HG03025 (cell line): ENCODE measurements around the gene NGEF.
"Not testable (repeated sequence)": the region's sequence is repeated elsewhere in the genome, so short reads cannot be mapped to it uniquely, and the experiment has no call there.

Experiments used
- ATAC-seq: cut with Tn5 transposase; IDR thresholded peaks from one replicate; pipeline ENCODE4 v1.9.1; 2021; ENCODE audit warnings: mild to moderate bottlenecking, moderate library complexity; ENCODE audit not compliant: unreplicated experiment, low FRiP score

Gene NGEF

DNA sequence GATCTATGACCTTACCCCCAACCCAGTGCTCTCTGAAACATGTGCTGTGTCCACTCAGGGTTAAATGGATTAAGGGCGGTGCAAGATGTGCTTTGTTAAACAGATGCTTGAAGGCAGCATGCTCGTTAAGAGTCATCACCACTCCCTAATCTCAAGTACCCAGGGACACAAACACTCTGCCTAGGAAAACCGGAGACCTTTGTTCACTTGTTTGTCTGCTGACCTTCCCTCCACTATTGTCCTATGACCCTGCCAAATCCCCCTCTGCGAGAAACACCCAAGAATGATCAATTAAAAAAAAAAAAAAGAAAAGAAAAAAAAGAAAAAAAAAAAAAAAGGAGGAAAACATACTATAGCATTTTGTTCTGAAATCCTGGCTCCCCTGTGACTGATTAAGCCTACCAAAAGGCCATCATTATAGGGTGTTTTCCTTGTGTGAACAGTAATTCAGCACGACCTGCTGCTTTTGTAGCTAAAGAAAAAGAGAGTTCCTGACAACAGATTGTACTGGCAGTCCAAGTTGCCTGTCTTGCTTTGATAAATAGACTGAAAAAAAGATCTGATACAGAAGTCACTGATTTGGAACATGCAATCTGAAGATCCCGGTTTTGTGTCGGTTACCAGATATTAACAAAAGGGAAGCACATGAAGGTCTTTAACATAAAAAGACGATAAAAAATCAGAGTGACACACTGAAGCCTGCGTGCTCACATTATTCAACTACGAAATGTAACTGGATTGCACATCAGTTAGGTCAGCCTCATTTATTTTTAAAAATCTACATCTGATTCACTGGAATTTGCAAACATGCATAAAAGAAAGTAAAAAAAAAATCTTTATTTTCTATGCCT is 106.0 kb downstream of the NGEF start:
- not testable (repeated sequence) for ATAC-seq

DNA sequence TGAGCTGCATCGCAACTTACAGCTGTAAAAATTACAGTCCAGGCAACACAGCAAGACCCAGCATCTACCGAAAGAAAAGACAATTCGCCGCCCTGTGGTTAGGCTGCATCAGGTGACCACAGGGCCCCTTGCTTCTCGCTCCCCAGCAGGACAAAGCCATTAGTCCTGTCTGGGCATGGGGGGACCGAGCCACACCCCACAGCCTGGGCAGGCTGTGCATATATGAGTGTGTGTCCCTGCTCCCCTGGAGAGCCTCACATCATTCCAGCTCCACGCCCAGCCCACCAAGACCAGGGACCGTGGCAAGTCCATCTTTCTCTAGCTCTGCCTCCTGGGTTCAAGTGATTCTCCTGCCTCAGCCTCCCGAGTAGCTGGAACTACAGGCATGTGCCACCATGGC is 109.1 kb downstream of the NGEF start:
- no peak for ATAC-seq

DNA sequence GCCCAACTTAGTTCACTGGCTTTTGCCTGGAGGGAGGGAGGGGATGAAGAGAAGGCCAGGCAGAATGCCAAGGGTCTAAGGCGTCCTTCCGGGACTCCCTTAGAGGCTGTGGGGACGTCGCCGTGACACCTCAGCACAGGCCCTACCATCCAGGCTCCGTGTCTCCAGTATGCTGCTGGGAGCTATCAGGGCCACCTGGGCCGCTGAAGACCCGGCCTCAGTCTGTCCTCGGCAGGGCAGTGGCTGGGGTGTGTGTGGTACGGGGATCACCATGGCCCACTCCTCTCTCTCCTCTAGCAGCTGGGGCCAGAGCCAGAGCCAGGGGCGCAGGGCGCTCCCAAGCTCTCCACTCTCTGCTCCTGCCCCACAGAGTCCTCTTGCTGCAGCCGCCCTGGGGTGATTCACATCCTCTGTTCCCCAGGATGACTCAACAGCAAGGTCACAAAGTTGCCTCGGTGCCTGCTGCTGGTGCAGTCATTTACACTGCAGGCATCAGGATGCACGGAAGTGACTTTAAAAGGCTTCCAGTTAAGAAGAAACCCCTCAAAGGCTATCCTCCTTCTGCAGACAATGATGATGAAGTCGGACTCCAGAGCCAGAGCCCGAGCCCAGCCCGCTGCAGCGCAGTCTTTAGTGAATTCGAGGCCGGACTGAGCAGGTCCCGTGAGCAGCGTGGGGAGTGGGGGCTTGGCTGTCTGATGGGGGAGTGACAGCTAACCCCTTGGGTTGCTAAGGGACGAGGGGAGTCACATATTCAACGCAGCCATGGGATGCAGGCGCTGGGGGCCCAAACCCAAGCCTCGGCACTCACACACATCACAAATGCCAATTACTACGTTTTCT is 111.1 kb downstream of the NGEF start:
- no peak for ATAC-seq

DNA sequence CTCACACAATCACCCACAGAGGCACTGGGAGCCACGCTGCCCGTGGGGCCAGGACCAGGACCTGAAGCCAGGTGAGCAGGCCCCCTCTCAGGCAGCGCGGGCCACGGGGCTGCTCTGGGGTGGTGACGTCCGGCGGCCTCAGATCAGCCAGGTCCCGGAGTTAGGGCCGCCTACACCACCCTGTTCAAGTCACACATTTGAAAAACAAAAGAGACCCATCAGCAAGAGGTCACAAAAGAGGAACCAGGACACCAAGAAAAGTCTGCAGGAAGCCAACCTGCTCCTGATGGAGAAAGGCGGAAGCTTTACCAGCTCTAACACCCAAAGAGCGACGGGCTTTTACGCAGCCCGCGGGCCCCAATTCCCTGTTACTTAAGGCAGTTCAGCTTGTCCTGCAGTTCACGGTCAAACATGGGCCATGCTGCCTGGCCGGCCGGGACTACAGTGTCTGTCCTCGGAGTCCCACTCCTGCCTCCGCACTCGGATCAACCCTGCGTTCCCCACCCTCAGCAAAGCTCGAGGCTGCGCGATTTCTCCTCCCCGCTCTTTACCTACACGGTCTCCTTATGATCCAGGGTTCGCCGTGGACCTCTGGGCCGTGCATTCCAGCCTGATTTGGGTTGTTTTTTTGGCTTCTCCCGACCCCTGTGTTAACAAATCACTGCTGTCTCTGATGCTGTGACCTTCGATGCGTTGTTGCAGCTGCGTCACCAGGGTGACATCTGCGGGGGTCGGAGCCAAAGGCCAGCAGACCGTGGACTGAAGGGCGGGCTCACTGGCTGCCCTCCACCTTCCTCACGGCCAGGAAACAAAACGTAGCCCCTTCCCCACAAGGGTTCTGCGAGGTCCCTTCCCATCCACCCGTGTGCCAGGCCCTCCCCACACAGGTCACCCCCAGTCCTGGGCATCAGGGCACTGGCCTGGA is 112.0 kb downstream of the NGEF start:
- ATAC-seq: no peak

DNA sequence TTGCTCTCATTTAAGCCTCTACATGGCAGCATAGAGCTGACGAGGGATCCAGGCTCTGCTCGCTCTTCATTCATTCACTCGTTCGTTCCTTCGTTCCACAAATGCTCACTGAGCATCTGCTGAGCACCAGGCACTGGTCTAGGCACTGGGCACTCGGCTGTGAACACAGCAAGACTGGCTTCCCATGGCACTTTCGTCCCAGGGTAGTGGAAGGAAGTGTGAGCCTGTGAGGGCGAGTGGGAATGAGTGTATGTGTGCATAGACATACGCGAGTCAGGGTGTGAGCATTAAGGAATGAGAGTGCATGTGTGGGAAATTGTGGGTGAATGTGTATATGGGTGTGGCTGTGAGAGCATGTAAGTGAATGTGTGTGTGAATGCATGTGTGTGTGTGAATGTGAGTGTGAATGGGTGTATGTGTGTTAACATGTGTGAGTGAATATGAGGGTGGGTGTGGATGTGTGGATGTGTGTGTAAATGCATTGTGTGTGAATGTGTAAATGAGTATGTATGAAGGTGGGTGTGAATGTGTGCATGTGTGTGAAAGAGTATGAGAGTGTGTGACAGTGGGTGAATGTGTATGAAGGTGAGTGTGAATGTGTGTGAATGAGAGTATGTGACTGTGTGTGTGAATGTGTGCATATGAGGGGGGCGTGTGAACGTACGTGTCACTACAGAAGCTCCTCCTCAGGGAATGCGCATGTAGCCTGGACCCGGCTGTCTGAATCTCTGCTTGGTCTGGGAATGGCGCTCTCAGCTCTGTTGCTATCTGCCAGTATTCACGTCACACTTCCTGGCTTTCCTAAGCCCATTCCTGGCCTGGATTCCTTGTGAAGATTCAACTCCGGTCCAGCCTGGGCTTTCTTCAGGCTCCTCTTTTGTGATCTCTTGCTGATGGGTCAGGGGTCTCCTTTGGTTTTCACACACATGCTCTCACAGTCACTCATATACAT is 114.2 kb downstream of the NGEF start:
- no peak for ATAC-seq

DNA sequence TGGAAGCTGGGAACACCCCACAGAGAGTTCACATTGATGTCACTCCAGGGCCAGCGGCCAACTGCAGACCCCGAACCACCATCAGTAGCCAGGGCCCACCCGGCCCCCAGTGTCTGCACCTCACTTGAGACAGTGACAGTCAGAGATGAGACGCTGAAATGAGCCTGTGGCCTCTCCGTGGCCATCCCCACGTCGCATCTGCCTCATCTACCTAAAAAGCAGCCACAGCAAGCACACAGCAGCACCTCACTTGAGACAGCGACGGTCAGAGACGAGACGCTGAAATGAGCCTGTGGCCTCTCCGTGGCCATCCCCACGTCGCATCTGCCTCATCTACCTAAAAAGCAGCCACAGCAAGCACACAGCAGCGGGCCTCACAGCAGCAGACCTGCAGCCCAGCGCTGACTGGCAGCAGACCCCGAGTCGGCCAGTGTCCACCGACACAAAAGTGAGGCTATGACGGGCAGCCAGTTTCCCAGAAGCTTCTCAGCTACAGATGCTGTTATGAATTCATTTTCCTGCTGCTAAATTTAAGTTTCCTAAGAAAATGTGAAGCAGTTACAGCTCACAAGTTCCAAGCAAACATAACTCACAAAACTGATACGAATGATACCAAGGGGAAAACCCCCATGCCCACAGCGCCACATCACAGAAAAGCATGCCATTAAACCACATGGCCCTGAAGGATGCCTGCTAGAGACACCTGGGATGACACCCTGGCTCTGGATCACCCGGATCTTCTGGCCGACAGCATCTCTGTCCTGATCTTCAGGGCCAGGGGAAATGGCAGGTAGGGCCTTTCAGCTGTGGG is 115.3 kb downstream of the NGEF start:
- ATAC-seq: no peak

DNA sequence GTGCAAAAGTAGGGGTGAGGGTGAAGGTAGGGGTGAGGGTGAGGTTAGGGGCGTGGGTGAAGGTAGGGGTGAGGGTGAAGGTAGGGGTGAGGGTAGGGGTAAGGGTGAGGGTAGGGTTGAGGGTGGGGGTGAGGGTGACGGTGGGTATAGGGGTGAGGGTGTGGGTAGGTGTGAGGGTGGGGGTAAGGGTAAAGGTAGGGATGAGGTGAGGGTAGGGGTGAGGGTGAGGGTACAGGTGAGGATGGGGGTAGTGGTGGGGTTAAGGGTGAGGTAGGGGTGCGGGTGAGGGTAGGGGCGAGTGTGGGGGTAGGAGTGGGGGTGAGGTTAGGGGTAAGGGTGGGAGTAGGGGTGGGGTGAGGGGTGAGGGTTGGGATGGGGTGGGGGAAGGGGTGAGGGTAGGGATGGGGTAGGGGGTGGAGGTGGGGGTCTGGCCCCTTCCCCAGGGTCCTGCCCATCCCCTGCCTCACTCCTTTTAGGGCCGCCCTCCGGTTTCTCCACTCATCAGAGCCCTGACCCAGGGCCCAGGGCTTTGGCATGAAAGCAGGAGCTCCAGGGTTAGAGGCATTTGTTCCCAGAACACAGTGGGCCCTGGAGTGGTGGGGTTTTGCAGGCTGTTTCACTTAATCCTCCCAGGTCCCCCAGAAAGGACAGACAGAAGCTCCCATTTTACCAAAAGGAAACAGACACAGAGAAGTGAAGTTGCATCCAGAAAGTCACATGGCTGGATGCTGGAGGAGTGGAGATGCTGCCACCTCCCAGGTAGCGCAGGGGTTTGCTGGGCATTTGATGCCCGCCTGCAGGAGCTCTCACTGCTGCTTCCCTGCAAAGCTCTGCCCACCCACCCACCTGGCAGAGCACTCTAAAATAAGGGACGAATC is 116.1 kb downstream of the NGEF start:
- ATAC-seq: no peak

DNA sequence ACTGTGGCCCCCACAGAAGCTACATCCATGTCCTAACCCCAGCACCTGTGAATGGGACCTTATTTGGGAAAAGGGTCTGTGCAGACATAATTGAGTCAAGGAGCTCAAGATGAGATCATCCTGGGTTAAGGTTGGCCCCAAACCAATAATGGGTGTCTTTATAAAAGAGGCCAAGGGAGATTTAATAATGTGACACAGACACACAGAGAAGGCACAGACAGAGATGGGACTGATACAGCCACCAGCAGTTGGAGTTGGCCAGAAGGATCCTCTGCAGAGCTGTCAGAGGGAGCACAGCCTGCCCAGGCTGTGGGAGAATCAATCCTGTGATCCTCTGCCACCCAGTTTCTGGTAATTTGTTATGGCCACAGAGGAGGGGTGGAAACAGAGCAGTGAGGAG is 116.9 kb downstream of the NGEF start:
- ATAC-seq: no peak

DNA sequence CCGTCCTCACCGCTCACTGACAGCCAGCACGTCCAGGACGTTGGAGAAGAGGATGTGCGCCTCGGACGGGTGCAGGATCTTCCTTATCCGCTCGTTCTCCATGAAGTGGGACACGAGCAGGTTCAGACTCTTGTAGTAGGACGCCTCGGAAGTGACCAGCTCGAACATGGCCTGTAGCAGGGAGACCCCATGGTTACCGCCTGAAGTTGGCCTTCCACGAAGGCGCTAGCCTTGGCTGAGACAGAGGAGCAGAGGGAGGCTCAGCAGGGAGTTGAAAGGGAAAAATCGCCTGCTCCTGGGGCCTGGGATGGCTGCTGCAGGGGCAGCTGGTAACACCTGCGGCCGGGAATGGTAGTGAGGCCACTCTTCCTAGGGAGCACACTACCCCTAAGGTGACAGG is 118.3 kb downstream of the NGEF start:
- ATAC-seq: no peak

DNA sequence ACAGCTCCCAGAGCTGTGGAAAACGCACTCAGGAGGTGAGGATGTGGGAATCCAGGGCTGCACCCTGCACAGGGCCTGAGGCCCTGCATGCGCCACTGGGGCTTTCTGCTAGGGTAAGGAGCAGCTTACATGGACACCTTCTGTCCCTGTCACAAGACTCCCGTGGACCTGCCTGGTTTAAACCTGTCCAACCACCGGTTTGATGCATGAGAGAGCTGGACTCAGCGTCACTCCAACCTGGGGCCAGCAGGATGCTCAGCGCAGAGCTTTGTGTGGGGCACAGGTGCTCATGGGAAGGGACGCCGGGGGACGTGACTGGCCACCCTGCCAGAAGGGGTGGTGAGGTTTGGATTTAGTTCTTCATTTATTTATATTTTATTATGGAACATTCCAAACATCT is 118.8 kb downstream of the NGEF start:
- ATAC-seq: no peak

DNA sequence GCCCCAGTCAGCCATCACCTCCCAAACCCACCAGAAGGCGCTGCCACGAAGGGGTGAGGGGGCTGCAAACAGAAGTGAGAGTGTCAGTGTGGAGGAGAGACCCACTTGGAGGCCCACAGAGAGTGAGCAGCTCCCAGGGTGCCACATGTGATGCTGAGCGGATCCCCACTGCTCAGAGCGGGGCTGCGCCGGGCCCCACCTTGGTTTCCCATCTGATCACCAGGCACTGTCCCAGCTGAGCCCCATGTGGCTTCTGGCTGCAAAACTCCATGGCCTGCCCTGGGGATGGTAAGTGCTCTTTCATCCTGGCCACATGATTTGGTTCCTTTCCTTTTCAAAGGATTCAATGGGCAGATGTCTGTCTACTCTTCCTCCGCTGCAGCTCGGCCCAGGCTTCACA is 119.2 kb downstream of the NGEF start:
- ATAC-seq: no peak

DNA sequence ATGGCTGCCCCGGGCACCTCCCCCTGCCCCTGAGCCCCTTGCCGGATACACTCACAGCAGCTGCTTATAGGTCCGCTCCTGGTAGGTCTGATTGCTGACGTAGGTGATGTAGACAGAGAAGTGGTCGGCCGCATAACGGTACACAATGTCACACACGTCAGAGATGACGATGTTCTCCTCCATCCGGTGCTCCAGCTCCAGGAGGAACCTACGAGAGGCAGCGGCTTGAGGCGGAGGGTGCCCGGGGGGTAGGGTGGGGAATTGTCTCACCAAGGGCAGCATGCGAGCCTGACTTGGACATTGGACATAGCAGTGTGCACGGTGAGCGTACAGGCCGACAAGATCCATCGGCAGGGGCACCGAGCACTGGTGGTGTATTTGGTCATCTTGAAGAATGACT is 120.2 kb downstream of the NGEF start:
- ATAC-seq: no peak

DNA sequence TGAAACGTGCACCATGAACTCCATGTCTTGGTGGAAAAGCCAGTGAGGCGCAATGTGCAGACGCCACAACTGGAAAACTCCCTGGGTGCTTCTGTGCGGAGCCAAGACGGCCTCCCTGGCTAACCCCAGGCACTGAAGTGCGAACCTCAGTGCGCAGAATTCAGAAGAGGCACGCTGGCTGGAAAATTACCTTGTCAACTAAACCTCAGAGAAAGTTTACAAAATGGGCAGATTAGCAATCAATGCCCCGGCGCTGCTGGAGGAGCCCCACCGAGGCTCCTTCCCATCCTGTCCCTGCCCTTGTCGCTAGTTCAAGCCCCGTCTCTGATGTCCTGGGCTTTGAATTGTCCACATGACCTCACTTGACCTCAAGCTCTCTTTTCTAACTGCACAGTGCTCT is 120.8 kb downstream of the NGEF start:
- no peak for ATAC-seq

DNA sequence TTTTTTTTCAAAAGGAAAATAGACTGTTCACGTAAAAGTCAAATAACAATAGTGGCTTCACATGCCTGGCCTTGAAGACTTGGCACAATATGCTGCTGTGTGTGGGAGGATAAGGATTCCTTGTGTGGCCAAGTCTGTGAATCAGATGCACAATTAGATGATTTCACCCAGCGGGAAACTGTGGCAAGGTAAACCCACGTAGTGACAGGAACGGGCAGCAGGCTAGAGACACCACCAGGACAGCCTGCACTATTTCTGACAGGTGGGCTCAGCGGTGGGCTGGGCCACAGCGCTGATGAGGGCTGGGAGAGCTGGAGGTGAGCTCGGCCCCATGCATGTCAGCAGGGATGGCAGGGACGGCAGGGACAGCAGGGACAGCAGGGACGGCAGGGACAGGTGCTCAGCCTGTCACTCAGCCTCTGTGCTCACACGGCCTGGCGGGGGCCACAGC is 121.4 kb downstream of the NGEF start:
- ATAC-seq: no peak

DNA sequence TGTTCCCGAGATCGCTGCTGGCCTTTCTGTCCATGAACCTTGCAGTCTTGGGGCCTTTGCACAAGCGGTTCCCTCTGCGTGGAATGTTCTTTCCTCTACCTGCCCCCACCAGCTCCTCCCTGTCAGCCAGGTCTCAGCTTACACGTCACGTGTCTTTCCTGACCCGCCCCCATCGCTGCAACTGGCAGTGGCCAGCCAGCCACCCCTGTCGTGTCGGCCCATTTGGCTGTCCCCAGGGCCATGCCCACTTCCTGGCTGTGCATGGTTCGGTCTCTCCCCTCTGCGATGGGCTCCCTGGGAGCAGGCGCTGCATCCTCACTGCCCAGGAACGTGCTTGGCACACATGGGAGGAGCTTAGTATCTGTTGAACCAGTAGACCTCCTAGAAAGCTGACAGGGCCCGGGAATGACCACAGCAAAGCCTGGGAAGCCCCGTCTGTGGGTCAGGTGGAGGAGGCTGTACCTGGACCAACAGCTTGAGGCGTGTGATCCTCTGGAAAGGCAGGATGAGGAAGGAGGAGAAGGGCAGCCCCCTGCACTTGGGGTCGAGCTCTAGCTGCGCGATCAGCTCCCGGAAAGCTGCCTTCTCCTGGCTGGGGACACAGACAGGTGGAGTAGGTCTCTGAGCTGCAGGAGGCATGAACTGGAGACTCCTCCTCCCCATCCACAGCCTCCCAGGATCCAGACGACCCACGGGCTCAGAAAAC is 122.0 kb downstream of the NGEF start:
- ATAC-seq: no peak

DNA sequence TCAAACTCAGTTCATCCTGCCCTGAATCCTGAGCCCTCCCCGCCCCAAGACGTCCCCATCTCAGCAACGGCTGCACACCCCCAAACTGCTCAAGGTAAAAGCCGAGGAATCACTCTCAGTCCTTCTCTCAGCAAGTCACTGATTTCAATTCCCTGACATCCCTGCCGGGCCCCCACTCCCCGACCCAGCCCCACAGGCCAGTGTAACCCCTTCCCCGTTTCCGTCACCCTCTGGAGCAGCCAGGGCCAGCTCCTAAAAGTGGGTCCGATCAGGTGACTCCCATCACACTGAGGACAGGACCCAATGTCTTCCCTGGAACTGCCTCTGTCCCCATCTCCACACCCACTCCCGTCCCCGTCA is 122.5 kb downstream of the NGEF start:
- ATAC-seq: no peak

DNA sequence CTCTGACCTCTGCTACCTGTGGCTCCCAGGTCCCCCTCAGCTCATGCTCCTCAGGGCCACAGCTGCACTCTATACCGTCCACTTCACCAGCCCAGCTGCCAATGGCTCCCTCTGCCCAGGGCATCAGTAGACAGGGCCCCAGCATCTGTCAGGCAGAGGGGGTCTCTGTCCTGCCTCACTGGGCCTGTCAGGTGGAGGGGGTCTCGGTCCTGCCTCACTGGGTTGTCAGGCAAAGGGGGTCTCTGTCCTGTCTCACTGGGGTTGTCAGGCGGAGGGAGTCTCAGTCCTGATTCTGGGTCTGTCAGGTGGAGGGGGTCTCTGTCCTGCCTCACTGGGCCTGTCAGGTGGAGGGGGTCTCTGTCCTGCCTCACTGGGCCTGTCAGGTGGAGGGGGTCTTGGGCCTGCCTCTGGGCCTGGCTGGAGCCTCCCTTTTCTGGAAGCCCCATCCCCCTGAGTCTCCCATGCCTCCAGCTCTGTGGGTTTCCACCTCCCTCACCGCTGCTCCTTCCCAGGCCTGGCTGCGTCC is 123.1 kb downstream of the NGEF start:
- no peak for ATAC-seq
